HG02571 (cell line): ENCODE results near the gene OXTR.

Experiments
- ATAC-seq: cut with Tn5 transposase; IDR thresholded peaks from one replicate; pipeline ENCODE4 v1.9.1; 2021; ENCODE audit warnings: mild to moderate bottlenecking, moderate library complexity; ENCODE audit not compliant: unreplicated experiment

The OXTR gene

DNA sequence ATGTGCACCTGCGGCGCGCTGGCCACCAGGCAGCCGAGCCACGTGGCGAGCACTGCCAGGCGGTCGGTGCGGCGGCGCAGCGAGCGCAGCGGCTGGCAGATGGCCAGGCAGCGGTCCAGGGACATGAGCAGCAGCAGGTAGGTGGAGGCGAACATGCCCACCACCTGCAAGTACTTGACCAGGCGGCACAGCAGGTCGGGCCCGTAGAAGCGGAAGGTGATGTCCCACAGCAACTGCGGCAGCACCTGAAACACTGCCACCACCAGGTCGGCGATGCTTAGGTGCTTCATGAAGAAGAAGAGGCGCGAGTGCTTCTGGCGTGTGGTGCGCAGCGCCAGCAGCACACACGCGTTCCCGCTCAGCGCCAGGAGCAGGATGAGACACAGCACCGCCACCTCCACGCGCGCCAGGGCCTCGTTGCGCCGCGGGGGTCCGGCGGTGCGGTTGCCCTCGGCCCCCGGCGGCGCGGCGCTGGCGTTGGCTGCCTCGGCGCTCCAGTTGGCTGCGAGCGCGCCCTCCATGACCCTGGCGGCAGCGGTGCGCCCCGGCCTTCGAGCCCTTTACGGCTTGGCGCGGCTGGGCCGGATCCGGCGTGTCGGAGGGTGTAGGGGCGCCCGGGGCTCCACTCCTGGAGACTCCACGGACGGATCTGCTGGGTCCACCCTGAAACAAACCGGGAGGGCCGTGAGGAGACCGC lies 1.6 kb downstream of the OXTR start:
- peak; percentile 49 for ATAC-seq

DNA sequence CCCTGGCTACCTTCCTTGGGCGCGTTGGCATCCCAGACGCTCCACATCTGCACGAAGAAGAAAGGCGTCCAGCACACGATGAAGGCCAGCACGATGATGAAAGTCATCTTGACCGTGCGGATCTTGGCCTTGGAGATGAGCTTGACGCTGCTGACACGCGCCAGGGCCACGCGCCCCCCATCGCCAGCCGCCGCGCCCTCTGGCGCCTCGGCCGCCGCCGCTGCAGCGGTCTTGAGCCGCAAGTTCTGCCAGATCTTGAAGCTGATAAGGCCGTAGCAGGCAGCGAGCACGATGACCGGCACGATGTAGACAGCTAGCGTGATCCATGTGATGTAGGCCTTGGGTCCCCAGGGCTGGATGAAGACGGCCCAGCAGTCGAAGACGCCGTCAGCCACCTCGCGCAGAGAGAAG lies 2.2 kb downstream of the OXTR start:
- no peak for ATAC-seq

DNA sequence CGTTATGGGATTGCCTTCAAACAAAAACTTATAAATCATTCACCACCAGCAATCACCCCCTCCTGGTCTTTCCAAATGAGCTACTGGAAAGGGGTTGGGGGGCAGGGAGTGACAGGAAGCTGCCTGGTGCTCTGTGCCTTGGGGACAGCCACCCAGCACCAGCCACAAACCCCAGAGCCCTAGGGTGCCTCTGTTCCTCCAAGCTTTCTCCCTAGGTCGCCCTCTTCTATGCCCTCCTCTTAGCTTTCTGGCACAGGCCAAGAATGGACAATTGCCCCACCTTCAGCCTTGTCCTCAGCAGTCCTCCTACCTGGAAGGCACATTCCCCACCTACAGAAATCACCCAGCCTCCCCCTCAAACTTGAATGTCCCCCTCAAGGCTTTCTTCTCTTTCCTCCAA lies 3.3 kb downstream of the OXTR start:
- ATAC-seq = no peak

DNA sequence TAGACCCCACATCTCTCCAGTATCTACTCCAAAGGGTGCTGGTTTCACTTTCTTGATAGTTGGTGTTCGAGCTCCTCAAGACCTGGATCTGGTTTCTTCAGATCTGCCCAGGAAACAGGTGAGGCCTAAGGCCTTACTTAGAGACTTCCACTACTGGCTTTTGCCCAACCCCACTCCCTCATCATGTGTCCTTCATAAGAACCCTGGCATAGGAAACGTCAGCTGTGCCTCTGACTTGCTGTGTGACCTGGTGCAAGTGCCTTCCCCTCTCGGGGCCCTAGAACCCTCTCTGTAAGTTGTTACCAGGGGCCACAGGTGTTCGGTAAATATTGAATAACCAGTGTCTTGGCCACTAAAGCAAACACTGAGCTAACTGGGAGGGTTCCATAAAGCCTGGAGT lies 3.9 kb downstream of the OXTR start:
- ATAC-seq = no peak

DNA sequence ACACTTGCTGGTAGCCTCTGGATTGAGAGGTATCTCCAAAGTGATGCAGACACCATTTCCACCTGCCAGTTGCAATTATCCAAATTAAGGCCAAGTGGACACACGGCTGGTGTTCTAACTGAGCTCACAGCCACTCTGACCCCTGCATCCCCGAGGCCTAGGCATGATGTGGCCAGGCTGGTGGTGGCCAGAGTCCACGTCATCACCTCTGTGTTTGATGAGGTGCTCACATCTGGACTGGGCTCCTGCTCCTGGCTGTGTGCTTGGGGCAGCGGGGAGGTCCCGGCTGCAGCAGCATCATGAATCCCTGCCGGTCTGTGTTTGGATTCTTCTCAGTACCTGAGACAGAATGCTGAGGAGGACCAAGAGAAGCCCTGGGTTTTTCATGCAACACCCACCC lies 4.9 kb downstream of the OXTR start:
- ATAC-seq = no peak

DNA sequence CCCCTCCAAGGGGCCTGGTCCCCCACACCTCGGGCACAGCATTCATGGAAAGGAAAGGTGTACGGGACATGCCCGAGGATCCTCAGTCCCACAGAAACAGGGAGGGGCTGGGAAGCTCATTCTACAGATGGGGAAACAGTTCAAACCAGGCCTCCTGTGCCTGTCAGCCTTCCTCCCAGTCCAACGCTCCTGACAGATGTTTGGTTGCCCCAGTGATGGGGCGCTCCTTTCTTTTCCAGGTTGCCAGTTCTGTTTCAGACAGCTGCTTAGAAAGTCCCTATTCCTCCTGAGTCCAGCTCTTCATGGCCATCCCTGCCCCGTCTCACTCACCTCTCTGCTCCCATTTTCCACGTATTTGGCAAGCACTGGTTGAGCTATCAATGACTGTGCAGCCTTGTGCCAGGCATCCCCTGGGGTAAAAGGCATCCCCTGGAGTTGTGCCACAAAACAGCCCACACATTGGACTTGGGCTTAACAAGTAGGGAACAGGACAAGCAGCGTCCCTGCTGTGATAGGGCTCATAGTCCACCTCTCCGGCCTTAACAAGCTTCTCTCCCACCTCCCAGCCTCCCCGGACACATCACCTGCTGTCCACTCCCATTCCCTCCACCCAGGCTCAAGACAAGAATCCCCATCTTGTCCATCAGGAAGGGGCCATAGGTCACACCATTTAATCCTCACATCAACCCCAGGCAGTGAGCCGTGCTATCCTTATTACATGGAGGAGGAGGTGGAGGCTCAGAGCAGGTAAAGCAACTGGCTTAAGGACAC lies 6.6 kb downstream of the OXTR start:
- no peak for ATAC-seq

DNA sequence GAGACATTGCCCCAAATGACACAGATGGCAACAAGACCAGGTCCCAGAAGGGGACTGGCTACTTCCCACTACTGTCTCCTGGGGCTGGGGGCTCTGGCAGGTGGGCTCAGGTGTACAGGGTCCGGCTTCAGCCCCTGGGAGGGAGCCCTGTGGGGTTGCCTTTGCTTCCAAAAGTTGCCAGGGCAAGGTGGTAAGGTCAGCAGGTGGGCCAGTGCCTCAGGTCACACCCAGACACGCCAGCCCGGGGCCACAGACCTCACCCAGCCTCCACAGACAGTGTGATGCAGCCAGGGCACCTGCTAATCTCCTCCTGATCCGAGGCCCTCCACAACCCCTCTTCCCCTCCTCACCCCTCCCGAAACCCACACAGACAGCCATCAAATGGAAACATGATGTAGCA lies 7.5 kb downstream of the OXTR start:
- no peak for ATAC-seq

DNA sequence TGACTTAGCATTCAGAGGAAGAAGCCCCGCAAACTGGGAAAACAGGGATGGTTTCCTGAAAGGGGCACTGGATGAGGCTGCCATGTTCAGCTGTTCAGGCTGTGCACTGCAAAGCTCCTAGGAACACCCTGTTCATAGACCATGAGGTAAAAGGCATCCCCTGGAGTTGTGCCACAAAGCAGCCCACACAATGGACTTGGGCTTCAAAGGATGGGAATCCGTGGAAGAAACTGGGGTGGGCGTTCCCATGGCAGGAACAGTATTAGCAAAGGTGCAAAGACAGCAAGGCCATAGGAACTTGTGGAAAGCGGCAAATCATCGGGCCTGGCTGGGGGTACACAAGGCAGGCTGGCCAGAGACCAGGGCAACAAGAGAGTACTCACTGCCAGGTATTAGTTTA lies 8.9 kb downstream of the OXTR start:
- ATAC-seq = no peak

DNA sequence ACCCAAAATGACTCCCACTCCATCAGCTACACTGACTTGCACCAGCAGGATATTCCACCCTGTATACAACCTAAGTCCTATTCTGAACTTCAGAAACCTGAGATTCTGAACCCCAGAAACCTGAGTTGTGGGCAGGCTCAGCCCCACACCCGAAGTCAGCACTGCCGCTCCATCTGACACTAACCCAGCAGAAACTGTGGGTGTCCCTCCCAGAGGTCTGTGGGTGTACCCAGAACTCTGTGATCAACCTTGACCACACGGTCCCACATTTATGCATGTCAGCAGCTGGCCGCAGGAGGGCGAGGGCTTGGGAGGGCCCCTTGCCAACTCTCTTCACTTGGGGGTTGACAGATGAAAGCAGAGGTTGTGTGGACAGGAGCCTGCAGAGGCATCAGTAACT lies 9.3 kb downstream of the OXTR start:
- ATAC-seq = no peak

DNA sequence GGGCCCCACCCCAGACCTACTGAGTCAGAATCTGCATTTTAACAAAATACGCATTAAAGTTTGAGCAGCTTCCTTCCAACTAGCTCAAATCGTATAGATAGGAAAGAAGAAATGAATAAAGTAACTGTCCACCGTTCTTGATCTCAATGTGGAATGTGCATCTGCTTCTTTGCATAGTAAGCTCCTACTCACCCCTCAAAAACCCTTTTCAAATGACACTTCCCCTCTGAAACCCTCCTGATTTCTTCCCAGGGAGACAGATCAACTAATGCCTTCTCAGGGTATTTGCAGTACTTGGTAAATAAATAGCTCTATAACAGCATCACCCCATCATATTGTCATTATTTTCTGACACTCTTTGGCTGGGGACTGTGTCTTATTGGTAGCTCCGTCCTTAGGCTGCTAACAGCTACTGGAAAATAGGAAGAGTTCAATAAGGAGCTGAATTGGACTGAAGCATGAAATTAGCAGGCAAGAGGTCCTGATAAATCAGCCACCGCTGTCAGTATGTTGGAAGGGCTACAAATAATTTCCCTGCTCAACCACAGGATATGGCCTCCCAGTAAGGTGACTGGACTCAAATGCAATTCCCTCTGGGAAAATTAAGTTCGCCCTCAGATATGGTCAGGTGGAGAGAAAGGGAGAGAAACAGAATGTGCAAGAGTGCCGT lies 10.2 kb downstream of the OXTR start:
- ATAC-seq = no peak

DNA sequence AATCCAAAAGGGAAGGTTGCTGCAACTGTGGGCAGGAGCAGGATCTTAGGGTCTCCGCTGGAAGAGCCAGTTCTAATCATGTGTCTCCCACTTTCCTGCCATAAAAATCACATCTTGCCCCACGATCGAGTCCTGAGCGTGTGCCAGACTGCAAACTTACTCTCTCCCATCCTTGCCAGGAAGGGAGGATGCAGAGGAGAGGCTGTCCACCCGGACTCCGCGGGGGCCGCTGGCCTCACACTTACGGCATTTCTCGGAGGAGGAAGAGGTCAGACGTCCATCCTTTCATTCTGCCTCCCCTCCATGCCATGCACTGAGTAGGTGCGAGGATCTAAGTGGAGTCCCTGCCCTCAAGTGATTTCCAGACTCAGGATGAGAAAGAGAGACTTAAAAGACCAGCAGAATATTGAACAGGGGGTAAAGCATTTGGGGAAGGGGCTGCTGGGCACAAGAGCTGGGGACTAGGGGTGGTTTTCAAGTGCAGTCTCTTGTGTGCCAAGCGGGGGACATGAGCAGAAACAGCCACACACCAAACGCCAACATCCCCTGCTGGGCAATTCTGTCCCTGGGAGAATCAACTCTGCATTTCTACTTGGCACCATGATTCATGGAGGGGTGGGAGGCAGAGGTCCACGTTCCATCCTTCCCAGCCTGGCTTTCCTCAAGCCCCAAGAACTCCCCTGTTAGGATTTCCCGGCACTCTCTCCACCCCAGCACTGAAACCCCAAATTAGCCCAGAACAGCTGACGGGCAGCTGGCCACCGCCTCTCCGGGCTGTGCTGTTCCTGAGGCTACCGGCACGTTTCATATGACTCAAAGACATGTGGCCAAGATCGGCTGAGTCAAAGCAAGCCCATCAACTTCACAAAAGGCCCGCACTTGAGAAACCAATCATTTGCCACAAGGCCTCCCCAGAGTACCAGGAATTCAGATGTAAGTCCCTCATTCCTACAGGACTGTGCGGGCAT lies 11.6 kb downstream of the OXTR start:
- no peak for ATAC-seq

DNA sequence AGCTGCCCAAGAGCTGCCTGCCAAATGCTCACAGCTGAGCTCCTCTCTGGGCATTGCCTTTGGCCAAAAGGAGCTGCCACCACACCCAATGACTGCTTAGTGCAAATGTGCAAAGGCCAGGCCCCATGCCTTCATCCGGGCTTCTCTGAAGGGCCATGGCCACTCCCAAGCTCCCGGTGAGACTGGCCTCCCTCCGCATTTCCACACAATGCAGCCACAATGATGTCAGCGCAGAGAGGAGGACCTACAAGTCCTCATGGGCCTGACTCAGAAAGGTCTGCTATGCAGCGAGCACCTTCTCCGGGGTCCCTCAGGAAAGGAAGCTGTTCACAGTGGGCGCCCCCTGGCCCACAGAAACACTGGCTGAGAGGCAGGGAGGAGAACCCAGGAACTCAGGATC lies 12.7 kb downstream of the OXTR start:
- ATAC-seq = no peak

DNA sequence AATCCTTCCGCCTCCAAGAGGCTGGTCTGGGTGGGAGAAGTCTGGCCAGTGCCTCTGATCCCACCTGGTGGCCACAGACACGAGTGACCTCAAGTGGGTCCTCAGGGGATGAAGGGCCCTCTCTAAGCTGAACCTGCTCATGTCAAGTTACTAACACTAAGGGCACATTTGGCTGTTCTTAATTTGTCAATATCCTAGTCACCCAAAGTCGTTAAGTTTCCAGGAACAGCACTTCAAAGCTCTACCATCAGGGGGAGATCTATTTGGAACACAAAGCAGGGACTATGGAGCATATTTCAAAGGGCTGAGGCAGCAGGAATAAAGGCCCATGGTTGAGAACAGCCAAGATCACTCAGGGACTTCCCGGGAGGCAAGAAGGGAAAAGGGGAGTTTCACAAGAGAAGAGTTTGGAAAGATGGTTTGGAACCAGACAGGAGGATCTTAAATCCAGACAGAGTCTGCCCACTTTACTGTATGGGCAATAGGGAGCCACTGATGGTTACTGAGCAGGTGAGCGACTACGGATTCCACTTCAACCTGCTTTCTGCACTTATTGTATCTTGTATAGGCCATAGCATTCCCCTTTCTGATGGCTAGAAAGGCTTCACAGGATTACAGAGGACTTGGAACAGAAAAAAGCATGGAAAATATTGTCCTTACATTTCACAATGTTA lies 13.7 kb downstream of the OXTR start:
- ATAC-seq = no peak

DNA sequence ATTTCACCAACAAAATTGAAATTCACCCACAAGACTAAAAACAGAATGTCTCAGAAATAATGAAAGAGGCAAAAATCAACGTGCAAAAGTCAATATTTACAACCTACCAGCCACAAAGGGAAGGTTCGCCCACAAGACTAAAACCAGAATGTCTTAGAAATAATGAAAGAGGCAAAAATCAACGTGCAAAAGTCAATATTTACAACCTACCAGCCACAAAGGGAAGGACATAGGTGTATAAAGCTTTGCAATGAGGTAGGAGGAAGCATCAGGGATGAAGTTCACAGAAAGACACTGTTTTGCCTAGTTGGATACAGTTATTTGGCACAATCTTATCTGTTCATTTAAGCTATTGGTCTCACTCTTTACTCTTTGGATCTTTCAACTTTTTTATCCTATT lies 14.3 kb downstream of the OXTR start:
- ATAC-seq = no peak

DNA sequence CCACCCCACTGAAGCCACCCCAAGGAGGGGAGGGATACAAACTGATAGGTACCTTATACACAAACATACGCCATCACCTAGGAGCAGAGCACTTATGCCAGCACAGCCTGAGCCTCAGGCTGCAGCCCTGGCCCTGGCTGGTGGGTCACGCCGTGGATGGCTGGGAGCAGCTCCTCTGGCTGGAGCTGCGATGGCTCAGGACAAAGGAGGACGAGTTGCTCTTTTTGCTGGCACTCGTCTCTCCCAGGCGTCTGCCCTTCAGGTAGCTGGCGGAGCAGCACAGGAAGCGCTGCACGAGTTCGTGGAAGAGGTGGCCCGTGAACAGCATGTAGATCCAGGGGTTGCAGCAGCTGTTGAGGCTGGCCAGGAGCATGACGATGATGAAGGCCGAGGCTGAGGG lies 16.6 kb downstream of the OXTR start:
- no peak for ATAC-seq

DNA sequence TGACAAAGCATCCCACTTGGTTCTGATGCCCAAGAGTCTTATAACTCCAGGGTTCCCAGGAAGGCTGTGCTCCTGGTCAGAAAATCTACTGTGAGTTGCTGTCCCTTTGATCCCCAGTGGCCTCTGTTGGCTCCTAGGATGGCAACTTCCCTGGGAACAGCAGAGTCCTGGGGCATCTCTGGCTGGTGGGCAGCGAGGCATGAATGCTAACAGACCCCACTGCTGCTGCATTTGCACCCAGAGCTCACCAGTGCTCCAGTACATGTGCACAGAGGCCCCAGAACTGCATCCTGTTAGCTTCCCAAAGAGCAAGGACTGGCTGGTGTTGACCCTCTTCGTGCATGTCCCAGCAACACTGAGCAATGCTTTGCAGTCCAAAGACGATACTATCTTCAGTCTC lies 20.1 kb downstream of the OXTR start:
- ATAC-seq = no peak

DNA sequence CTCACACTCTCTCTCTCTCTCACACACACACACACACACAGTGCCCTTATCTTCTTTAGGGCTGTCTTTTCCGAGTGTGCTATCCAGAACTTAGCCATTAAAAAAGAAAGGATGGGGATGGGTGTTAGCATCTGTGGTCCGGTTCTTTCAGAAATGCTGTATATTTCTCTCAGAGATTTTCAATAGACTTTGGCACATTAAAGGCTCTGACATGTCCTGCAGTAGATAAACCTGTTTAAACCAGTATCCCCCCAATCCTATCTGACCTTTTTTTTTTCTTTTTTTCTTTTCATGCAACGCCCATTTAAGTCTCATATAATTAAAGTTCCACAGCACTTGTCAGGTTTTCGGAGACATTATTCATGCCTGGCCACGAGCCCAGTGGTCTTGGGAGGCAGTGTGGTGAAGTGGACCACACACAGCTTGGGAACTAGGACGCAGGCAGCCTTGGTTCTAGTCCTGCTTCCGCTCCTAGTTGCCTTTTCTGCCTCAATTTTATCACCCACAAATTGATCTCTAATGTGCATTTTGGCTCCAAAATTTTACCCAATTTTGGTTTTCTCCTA lies 22.6 kb downstream of the OXTR start:
- no peak for ATAC-seq

DNA sequence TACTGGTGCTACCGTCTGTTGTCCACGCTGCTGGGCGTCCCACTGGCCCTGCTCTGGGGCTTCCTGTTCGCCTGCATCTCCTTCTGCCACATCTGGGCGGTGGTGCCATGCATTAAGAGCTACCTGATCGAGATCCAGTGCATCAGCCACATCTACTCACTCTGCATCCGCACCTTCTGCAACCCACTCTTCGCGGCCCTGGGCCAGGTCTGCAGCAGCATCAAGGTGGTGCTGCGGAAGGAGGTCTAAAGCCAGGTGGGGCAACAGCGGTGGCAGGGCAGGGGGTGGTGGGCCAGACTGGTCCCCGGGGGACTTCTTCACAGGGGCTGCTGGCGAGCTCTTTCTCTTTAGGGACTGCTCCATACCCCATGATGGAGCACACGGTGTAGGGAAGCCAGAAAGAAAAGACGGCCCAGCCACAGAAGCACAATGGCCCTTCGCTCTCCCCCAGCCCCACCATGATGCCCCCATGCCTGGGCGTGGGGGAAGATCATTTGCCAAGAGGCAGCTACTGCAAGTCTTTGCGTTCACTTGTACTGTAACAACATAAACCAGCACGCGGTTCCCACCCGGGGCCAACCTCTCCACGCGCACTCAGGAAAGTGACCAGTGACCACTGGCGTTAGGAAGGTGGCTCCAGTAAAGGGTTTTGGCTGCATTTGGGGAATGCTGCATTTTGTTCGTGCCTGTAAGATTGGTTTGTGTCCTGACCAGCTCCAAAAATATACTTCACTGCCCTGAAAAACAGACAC lies 23.6 kb downstream of the OXTR start:
- no peak for ATAC-seq

DNA sequence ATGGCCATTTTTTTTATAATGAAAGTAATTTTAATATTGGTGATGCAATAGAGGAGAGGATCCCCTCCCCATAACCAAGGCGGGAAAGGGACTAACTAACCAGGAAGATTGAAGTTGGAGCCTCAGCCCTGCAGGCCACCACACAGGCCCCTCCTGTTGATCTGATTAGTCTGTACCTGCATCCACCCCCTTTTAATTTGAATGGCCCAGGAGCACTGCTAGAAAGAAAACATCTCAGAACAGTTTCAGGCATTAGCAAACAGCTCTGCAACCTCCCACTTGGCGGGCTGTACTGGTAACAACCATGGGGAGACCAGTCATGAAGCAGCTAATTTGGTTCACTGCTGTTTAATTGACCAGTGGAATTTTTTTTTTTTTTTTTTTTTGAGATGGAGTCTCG lies 25.5 kb downstream of the OXTR start:
- ATAC-seq = no peak
